ENCODE results near the gene ATP10B.

- TF ChIP-seq CTCF (IDR thresholded peaks at IDR 0.05 in 2 of 3, conservative IDR thresholded peaks at IDR 0.05 in 1 of 3; ENCODE audit: control insufficient read depth in 2 of 3, extremely low read depth in 1 of 3, insufficient read depth in 1 of 3, low read depth in 3 of 3, low read length in 3 of 3) (no peak), SMAD1 (IDR thresholded peaks at IDR 0.05; ENCODE audit: low read depth, partially characterized antibody) (no peak), JUNB (IDR thresholded peaks at IDR 0.05) (no peak), RAD21 (IDR thresholded peaks at IDR 0.05; ENCODE audit: insufficient read depth, low read depth, low read length) (no peak), EZH2 (IDR thresholded peaks at IDR 0.05; ENCODE audit: borderline replicate concordance, control insufficient read depth, low read depth, low read length) (no peak), ESRRA (IDR thresholded peaks at IDR 0.05; ENCODE audit: low read length) (no peak), CEBPZ (IDR thresholded peaks at IDR 0.05; ENCODE audit: low read depth, low read length) (no peak), USF1 (IDR thresholded peaks at IDR 0.05; ENCODE audit: borderline replicate concordance, extremely low read length, insufficient read depth, low read depth, low read length) (no peak)
Measured at GRCh38 chr5:160685219-160685618, 166.8 kb downstream of the ATP10B start.

Measured in GM12878 (cell line).